GM23248 (cell line): ENCODE measurements around the gene TMEM187.

Source experiments
- EZH2 ChIP-seq: fragments of 200-600 bp; sonication (generic); IDR thresholded peaks from 2 replicates; pipeline ENCODE4 v1.6.1; 2018; ENCODE audit warnings: antibody characterized with exemption, mild to moderate bottlenecking; ENCODE audit not compliant: insufficient read depth, poor library complexity, severe bottlenecking
- EZH2phosphoT487 ChIP-seq: fragments of 200-600 bp; sonication (generic); IDR thresholded peaks from 2 replicates; pipeline ENCODE4 v1.6.1; 2018; ENCODE audit warnings: antibody characterized with exemption, moderate library complexity, mild to moderate bottlenecking, low read depth; ENCODE audit not compliant: insufficient read depth

- TF ChIP-seq EZH2: no peak
- TF ChIP-seq EZH2phosphoT487: no peak
Measured at GRCh38 chrX:153934148-153934761, 38.3 kb upstream of the TMEM187 start.
